Activated T-helper 1 cell treated with Interleukin-2 at 50 U/mL for 16 hours (primary cell): ENCODE data around the gene FAM149B1.

Experiments used
- DNase-seq: peaks from one replicate; pipeline ENCODE4 v3.0.0-alpha.2; 2020; ENCODE audit warnings: low read depth

Gene FAM149B1

DNA sequence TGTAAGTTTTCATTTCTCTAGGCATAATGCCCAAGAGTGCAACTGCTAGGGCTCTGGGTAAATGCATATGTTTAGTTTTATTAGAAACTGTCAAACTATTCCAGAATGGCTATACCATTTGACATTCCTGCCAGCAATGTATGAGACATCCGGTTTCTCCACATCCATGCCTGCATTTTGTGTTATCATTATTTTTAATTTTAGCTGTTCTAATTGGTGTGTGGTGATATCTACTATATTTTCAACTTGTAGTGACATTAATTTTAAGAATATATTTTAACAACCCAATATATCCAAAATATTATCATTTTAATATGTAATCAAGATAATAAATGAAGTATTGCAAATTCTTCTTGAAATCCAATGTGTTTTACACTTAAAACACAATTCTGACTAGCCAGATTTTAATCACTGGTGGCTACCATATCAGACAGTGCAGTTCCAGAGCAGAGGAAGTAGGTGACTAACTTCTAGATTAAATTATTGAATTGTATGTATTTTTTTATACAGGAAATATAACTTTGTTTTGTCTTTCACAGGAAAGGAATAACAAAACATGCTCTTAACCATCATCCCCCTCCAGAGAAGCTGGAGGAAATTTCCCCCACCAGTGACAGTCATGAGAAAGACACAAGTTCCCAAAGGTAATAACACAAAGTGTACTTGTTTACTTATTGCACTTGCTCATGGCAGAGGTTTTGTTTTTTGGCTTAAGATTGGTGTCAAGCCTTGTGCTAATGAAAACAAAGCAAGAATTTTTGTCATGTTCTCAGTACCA is 6.4 kb downstream of the FAM149B1 start:
- DNase-seq: no peak

GRCh38 chr10:73182568-73182967 is 14.6 kb downstream of the FAM149B1 start:
- DNase-seq: no peak

DNA sequence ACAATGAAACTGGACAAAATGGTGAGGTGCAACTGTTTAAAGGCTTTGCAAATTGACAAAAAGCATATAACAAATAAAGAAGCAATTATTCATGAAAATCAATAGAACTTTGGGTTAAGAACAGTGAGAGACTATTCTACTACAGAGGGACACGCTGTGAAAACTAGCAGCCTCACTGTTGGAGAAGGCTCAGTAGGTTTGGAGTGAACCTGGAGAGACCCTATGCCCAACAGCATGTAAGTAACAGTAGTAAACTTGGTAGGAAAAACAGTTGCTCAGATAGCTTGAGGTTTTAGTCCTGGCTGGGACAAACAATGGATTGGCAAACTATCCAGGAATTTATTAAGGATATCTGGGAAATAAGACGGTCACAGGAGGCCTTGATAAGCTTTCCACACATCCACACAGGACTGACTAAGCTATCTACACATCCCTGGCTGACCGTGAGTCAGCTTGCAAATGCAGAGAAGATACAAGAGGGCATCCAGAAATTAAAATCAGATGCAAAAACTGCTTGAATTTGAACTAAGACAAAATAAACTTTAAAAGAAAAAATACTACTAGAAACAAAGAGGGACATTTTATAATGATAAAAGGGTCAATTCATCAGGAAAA is 15.9 kb downstream of the FAM149B1 start:
- DNase-seq: no peak

- DNase-seq: no peak
Observed at GRCh38 chr10:73186266-73186665, 18.3 kb downstream of the FAM149B1 start.

DNA sequence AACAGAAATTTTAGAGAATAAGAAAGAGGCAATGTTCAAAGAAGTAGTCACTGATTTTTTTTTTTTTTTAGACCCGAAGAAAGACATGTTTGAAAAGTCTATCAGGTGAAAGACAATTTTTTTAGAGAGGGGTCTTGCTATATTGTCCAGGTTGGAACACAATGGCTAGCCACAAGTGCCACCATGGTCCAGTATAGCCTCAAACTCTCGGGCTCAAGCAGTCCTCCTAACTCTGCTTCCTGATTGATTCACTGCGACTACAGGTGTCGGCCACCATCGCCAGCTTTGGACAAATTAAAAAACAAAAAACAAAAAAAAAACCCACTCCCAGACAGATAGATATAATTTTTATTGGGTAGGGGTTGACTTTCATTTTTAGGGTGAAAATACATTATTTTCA is 22.3 kb downstream of the FAM149B1 start:
- no peak for DNase-seq

DNA sequence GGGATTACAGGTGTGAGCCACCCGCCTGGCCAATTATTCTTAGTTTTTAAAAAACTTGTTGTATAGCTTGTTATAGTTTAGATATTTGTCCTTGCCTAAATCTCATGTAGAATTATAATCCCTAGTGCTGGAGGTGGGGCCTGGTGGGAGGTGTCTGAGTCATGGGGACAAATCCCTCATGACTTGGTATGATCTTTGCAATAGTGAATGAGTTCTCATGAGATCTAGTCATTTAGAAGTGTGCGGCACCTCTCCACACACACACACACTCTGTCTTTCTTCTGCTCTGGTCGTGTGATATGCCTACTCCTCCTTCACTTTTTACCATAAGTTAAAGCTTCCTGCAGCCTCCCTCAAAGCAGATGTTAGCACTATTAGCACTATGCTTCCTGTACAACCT is 37.2 kb downstream of the FAM149B1 start:
- DNase-seq: no peak

- DNase-seq: no peak
Observed at GRCh38 chr10:73205890-73206289, 38.0 kb downstream of the FAM149B1 start.

DNA sequence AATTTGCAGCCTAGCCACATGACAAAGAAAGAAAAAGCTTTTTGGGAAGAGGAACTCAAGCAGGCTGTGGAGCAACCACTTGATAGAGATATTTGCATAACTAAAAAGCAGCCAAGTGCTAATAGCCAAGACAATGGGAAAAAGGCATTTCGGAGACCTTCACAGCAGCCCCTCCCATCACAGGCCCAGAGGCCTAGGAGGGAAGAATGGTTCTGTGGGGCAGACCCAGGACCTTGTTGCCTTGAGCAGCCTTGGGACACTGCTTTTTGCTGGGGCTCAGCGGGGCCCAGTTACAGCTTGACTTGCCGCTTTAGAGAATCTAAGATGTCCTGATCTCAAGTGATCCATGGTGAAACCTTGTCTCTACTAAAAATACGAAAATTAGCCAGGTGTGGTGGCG is 38.5 kb downstream of the FAM149B1 start:
- no peak for DNase-seq

DNA sequence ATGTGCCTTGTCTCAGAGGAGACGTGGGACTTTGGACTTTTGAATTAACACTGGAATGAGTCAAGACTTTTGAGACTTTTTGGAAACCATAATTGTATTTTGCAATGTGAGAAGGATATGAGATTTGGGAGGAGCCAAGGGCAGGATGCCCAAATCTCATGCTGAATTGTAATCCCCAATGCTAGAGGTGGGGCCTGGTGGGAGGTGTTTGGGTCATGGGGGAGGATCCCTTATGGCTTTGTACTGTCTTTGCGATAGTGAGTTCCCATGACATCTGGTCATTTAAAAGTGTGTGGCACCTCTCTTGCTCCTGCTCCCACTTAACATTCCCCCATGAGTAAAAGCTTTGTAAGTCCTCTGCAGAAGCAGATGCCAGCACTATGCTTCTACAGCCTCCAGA is 40.0 kb downstream of the FAM149B1 start:
- no peak for DNase-seq

- DNase-seq: no peak
Observed at GRCh38 chr10:73209705-73210104, 41.8 kb downstream of the FAM149B1 start.

DNA sequence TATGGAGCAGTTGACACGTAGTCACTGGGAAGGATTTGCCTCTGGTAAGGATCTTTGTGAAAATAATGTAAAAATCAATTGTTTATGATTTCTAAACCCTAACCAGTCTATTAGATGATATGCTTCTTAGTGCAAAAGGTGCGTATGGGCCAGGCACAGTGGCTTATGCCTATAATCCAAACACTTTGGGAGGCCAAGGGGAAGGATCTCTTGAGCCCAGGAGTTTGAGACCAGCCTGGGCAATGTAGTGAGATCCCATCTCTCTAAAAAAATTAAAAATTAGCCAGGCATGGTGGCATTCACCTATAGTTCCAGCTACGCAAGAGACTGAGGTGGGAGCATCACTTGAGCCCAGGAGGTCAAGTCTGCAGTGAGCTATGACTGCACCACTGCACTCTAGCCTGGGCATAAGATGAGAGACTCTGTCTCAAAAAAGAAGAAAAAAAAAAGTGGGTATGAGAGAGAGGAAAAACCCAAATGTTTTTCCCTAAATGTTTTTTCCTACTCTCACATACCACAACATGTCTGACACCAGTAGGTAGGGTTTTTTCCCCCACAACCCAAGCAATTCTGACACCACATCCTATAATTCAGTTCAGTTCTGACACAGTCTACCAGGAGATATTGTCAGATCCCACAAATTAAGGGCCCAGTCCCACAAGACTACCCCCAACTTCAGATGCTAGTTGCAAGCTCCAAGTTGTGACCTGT is 42.6 kb downstream of the FAM149B1 start:
- DNase-seq: no peak

- no peak for DNase-seq
Observed at GRCh38 chr10:73211106-73211811, 43.3 kb downstream of the FAM149B1 start.

- no peak for DNase-seq
Observed at GRCh38 chr10:73215749-73216148, 47.8 kb downstream of the FAM149B1 start.

- no peak for DNase-seq
Observed at GRCh38 chr10:73217628-73218027, 49.7 kb downstream of the FAM149B1 start.

- no peak for DNase-seq
Observed at GRCh38 chr10:73218431-73219191, 50.7 kb downstream of the FAM149B1 start.

DNA sequence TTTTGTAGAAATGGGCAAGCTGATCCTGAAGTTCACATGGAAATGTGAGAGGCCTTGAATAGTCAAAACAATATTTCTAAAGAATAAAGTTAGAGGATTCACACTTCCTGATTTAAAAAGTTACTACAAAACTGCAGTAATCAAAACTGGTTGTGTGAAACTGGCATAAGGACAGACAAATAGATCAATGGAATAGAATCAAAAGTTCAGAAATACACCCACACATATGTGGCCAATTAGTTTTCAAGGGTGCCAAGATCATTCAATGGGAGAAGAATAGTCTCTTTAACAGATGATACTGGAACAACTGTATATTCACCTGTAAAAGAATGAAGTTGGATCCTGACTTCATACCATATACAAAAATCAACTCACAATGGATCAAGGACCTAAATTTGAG is 51.5 kb downstream of the FAM149B1 start:
- DNase-seq: no peak

DNA sequence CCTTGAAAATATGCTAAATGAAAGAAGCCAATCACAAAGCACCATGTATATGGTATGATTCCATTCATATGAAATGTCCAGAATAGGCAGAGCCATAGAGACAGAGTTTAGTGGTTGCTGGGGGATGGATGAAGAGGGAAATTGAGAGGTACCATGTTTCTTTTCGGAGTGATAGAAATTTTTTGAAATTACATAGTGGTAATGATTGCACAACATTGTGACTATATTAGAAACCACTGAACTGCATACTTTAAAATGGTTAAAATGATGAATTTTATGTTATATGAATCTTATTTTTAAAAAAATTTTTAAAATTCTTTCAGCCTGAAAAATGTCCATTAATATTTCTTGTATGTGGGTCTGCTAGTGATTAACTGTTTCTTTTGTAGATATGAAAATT is 53.1 kb downstream of the FAM149B1 start:
- no peak for DNase-seq

GRCh38 chr10:73225518-73225917 is 57.6 kb downstream of the FAM149B1 start:
- no peak for DNase-seq

- no peak for DNase-seq
Observed at GRCh38 chr10:73226663-73227062, 58.7 kb downstream of the FAM149B1 start.

GRCh38 chr10:73228247-73228646 is 60.3 kb downstream of the FAM149B1 start:
- DNase-seq: no peak

GRCh38 chr10:73229567-73229966 is 61.6 kb downstream of the FAM149B1 start:
- DNase-seq: no peak

- DNase-seq: no peak
Observed at GRCh38 chr10:73232887-73233286, 65.0 kb downstream of the FAM149B1 start.
